Suprapubic skin (tissue), 4 donors: ENCODE results near the gene SPDYE16.
"Not testable (repeated sequence)": the region's sequence is repeated elsewhere in the genome, so short reads cannot be mapped to it uniquely, and the experiment has no call there.

ENCODE experiments used
- EP300 ChIP-seq: sonication (generic); formaldehyde crosslinking; IDR thresholded peaks from one replicate; pipeline ENCODE4 v1.6.1; 2017; ENCODE audit warnings: antibody characterized with exemption
- POLR2A ChIP-seq, 2 donors: fragments of 450-650 bp; IDR thresholded peaks; one replicate each; pipeline ENCODE4 v1.6.1; 2017; ENCODE audit warnings: antibody characterized with exemption in 2 of 2, mild to moderate bottlenecking in 2 of 2, moderate library complexity in 2 of 2
- POLR2AphosphoS5 ChIP-seq, 3 donors: sonication (generic); formaldehyde crosslinking; IDR thresholded peaks; one replicate each; pipeline ENCODE4 v1.6.1; 2017; ENCODE audit warnings: antibody characterized with exemption in 3 of 3
- TF ChIP-seq, protein P1 (sequence below), 2 donors: fragments of 200-600 bp in 1 of 2; fragments of 450-650 bp in 1 of 2; sonication (generic) in 1 of 2; IDR thresholded peaks; one replicate each; pipeline ENCODE4 v1.5.1; 2016 to 2019; ENCODE audit warnings: antibody characterized with exemption in 2 of 2, mild to moderate bottlenecking in 1 of 2, moderate library complexity in 1 of 2

DNA sequence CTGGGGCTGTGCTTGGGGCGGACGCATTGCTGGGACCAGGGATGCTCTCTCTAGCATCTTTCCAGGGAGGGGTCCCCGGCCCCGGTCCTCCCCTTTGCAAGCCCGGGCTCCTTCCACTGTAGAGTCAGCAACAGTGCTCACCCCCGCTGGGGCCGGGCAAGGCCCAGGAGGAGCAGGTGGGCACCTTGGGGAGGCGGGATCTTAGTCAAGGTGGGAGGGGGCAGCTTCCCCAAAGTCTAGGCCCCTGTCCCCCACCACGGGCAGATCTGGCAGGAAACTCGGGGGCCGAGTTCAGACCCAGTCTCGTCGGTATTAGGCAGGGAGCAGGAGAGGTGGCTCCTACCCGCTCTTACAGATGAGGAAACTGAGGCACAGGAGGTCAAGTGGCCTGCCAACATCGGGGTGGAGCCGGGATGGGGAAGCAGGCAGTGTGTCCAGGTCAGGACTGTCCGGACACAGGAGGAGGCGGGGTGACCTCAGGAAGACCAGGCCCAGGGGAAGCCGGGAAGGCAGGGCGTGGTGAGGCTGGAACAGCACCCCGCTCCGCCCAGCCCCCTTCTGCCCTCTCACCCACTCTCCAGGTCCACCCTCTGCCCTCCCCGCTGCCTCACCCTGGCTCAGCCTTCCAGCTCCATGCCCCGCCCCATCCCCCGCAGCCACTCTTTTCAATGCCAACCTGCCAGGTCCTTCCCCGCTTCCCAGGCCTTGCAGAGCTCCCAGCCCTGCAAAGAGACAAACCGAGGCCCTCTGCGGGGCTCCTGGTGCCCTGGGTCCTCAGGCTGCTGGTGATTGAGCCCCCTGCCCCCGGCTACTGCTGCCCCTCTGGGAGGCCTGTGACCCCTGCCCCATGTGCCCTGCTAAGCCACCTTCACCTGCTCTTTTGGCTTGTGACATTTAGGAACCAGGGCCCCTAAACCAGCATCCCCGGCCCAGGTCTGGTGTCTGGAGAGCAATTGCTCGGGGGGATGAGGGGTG is 30.9 kb downstream of the SPDYE16 start:
- TF ChIP-seq POLR2AphosphoS5 (IDR thresholded peaks at IDR 0.05); POLR2A (IDR thresholded peaks at IDR 0.05); EP300: not testable (repeated sequence)
- TF ChIP-seq, protein P1, sequence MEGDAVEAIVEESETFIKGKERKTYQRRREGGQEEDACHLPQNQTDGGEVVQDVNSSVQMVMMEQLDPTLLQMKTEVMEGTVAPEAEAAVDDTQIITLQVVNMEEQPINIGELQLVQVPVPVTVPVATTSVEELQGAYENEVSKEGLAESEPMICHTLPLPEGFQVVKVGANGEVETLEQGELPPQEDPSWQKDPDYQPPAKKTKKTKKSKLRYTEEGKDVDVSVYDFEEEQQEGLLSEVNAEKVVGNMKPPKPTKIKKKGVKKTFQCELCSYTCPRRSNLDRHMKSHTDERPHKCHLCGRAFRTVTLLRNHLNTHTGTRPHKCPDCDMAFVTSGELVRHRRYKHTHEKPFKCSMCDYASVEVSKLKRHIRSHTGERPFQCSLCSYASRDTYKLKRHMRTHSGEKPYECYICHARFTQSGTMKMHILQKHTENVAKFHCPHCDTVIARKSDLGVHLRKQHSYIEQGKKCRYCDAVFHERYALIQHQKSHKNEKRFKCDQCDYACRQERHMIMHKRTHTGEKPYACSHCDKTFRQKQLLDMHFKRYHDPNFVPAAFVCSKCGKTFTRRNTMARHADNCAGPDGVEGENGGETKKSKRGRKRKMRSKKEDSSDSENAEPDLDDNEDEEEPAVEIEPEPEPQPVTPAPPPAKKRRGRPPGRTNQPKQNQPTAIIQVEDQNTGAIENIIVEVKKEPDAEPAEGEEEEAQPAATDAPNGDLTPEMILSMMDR (IDR thresholded peaks at IDR 0.05), result not testable (repeated sequence)
